ENCODE data around the gene RREB1.

DNA sequence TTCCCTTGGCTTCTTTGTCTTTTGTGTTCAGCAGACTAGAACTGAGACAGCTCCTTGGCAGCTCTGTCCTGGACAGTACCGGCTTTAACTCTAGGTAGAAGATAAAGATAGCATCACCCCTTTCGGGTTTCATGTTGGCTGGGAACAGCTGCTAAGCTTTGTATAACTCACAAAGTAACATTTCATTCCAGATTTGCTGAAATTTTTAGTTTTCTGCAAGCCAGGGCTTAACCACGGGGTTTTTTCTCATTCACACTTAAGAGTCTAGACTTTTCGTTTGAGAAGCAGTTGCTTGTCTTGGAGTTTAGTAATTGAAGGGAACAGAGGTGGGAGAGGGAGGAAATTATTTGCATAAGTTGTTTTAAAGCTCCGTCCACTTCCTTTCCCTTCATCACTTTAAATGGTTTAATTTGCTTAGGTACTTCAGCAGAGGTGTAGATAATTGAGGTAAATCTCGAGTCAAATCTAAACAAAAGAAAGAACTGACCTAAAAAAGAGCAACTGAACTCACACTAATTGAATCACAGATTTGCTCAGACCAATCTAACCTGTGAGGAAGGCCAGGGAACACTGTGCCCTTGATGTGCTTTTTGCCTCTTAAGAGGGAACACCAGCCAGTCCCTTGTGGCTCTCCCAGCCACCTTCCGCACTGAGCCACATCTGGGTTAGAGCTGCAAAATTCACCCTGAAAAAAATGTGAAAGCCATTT is 48.3 kb downstream of the RREB1 start:
- TF ChIP-seq POLR2A (IDR thresholded peaks at IDR 0.05; ENCODE audit: low read depth, low read length) (no peak), POLR2AphosphoS5 (IDR thresholded peaks at IDR 0.05; ENCODE audit: low read depth, low read length) (no peak), TAF1 (IDR thresholded peaks at IDR 0.05; ENCODE audit: low read depth, low read length) (no peak), POU2F2 (IDR thresholded peaks at IDR 0.05; ENCODE audit: low read depth, low read length) (no peak)

Measured in GM12891 (cell line).